ENCODE results near the gene SKIC8. TPM values are rescaled to one million over a fixed set of nuclear protein-coding genes. Genes with fewer than 3 reads are reported as not detected.

Gene SKIC8
- total and polyA plus RNA-seq, 2 of the 13 experiments (the other 11 are each of a cell fraction or from before 2014, with no cell fraction given): 69.5 to 70.6 TPM

GRCh38 chr15:78264304-78265136 is 34.9 kb downstream of the SKIC8 start, which contains the start of gene DNAJA4:
Gene DNAJA4 (plus strand): TSS chr15:78264562. CDS start chr15:78264764, 202 bp downstream.
- Histone ChIP-seq H3K9ac (ENCODE audit: insufficient read depth, low read depth, low read length) (no peak within 1 kb of the TSS), H3K27me3 (ENCODE audit: control insufficient read depth in 1 of 2, insufficient read depth in 2 of 2, low read length in 2 of 2) (peaks cover 0 to 24% of the 10 kb centered on the region in 2 experiments; a peak in 2 of 5 replicates), H3K4me2 (ENCODE audit: low read depth, low read length) (no peak within 1 kb of the TSS), H3K9me3 (ENCODE audit: low read length) (no peaks in the 10 kb centered on the region), H3K79me2 (ENCODE audit: insufficient read depth, low read length) (no peaks in the 10 kb centered on the region), H4K20me1 (ENCODE audit: insufficient read depth, low read length) (no peaks in the 10 kb centered on the region), H3K4me1 (ENCODE audit: insufficient read depth, low read length) (no peaks in the 10 kb centered on the region), H2AFZ (ENCODE audit: low read length) (no peak within 1 kb of the TSS), H3K27ac (ENCODE audit: extremely low read length, insufficient read depth, low read length) (no peak within 1 kb of the TSS), H3K36me3 (replicated peaks in 1 of 2; ENCODE audit: control insufficient read depth in 1 of 2, insufficient read depth in 2 of 2, low read length in 2 of 2) (no peaks in the 10 kb centered on the region), H3K4me3 (replicated peaks in 1 of 3; ENCODE audit: insufficient read depth in 1 of 3, low read depth in 2 of 3, low read length in 3 of 3) (no peak within 1 kb of the TSS)
- intact Hi-C loops (cut with micrococcal nuclease; ENCODE audit: unreplicated experiment): no loop called here
- WGBS (ENCODE audit: low lambda C conversion rate): 88% methylated on average over 89 of the region's 107 CpGs
- no peak for FAIRE-seq
- ChIA-PET POLR2A (no interaction called here), CTCF (ENCODE audit: low intra/inter-chr PET ratio, low total read pairs) (no interaction called here)
- no peak for DNase-seq (ENCODE audit: low spot score)
- no TSS peak for BruUV-seq (replicated peaks)
- TF ChIP-seq MED8 (CRISPR knock-in tag; IDR thresholded peaks at IDR 0.05; ENCODE audit: insufficient replicate concordance): no peak
- no peak for TF ChIP-seq POLR2G (IDR thresholded peaks at IDR 0.05; ENCODE audit: low read depth, low read length)
- no peak for TF ChIP-seq THYN1 (CRISPR knock-in tag; IDR thresholded peaks at IDR 0.05; ENCODE audit: borderline replicate concordance, low read depth)
- no peak for TF ChIP-seq ZNF333 (CRISPR knock-in tag; IDR thresholded peaks at IDR 0.05; ENCODE audit: borderline replicate concordance)
- TF ChIP-seq MEIS2 (CRISPR knock-in tag; IDR thresholded peaks at IDR 0.05): no peak
- TF ChIP-seq SRSF1 (optimal IDR thresholded peaks at IDR 0.05; ENCODE audit: low read depth, low read length): no peak
- no peak for TF ChIP-seq RXRB (CRISPR knock-in tag; IDR thresholded peaks at IDR 0.05; ENCODE audit: borderline replicate concordance)
- no peak for TF ChIP-seq ZNF44 (CRISPR knock-in tag; IDR thresholded peaks at IDR 0.05)
- no peak for TF ChIP-seq HNRNPUL1 (IDR thresholded peaks at IDR 0.05; ENCODE audit: low read depth, low read length)
- TF ChIP-seq SP4 (CRISPR knock-in tag; IDR thresholded peaks at IDR 0.05): no peak
- no peak for TF ChIP-seq TGIF2 (CRISPR knock-in tag; IDR thresholded peaks at IDR 0.05)
- no peak for TF ChIP-seq MIER2 (CRISPR knock-in tag; IDR thresholded peaks at IDR 0.05)
- no peak for TF ChIP-seq FOXA1 (IDR thresholded peaks at IDR 0.05)
- no peak for TF ChIP-seq FOXA1 (CRISPR knock-in tag; IDR thresholded peaks at IDR 0.05)
- no peak for TF ChIP-seq ZFY (CRISPR knock-in tag; IDR thresholded peaks at IDR 0.05)
- no peak for TF ChIP-seq ZNF343 (CRISPR knock-in tag; IDR thresholded peaks at IDR 0.05)
- TF ChIP-seq KDM1A (CRISPR knock-in tag; IDR thresholded peaks at IDR 0.05): no peak
- TF ChIP-seq MIXL1 (CRISPR knock-in tag; IDR thresholded peaks at IDR 0.05): no peak
- in situ Hi-C loops (cut with HindIII; ENCODE audit: extremely low pct_ligation_motif_present, low pct_unique_long_range_greater_than_20kb): no loop called here
- no peak for ATAC-seq
